NCI-H2227 (cell line): ENCODE data around the gene MAPK8IP1.

ENCODE experiments used
- DNase-seq: peaks from one replicate; lab custom pipeline; 2025; ENCODE audit not compliant: unreplicated experiment; lab: John Stamatoyannopoulos, UW

MAPK8IP1 gene

DNA sequence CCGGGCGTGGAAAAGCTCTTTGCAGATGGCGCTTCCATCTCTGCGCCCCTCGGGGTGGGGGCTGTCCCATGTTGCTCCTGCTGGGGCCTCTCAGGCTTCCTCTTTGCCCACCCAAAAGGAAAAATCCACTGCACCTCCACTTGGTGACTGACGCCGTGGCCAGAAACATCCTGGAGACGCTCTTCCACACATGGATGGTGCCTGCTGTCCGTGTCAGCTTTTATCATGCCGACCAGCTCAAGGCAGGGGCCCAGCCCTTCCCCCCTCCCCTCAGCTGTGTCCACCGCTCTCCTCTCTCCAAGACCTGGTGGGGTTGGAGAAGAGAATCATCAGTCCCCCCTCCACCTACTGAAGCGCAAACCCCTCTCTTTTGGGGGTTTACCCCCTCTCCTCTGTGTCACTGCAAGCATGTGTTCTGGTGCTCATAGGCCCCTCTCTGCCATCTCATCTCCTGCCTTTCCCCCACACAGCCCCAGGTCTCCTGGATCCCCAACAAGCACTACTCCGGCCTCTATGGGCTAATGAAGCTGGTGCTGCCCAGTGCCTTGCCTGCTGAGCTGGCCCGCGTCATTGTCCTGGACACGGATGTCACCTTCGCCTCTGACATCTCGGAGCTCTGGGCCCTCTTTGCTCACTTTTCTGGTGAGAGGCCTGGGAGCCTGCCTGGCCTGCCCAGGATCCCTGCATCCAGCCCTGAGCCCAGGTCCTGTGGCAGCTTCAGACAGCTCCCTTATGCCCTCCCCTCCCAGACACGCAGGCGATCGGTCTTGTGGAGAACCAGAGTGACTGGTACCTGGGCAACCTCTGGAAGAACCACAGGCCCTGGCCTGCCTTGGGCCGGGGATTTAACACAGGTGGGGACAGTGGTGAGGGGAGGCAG is 38.8 kb downstream of the MAPK8IP1 start:
- no peak for DNase-seq

DNA sequence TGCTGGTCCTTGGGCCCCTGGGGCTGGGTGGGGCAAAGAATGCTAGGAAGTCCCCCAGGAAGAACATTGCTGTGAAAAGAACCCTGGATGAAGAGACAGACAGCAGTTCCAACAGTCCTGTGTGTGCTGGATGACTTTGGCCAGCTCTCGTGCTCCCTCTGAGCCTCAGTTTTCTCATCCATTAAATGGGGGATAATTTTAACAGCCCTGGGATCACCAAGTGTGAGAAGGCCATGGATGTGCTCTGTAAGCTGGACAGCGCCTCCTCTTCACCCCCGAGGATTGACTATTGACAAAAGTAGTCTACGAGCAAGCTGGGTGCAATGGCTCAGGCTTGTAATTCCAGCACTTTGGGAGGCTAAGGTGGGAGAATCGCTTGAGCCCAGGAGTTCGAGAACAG is 39.5 kb downstream of the MAPK8IP1 start:
- no peak for DNase-seq

DNA sequence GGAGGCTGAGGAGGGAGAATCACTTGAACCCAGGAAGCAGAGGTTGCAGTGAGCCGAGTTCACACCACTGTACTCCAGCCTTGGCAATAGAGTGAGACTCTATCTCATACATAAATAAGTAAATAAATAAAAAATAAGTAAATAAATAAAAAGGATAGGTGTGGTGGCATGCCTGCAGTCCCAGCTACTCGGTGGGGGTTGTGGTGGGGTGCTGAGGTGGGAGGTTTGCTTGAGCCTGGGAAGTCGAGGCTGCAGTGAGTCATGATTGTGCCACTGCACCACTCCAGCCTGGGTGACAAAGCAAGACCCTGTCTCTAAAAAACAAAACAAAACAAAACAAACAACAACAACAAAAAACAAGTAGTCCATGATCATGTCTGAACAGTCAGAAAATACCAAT is 40.1 kb downstream of the MAPK8IP1 start:
- no peak for DNase-seq

DNA sequence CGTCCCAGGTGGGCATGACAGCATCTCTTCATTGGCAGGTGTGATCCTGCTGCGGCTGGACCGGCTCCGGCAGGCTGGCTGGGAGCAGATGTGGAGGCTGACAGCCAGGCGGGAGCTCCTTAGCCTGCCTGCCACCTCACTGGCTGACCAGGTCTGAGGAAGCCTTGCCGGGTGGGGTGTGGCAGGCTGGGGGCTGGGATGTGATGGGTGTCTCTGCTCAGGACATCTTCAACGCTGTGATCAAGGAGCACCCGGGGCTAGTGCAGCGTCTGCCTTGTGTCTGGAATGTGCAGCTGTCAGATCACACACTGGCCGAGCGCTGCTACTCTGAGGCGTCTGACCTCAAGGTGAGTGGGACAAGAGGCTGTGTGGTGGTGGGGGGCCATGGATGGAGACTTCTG is 40.5 kb downstream of the MAPK8IP1 start:
- no peak for DNase-seq

DNA sequence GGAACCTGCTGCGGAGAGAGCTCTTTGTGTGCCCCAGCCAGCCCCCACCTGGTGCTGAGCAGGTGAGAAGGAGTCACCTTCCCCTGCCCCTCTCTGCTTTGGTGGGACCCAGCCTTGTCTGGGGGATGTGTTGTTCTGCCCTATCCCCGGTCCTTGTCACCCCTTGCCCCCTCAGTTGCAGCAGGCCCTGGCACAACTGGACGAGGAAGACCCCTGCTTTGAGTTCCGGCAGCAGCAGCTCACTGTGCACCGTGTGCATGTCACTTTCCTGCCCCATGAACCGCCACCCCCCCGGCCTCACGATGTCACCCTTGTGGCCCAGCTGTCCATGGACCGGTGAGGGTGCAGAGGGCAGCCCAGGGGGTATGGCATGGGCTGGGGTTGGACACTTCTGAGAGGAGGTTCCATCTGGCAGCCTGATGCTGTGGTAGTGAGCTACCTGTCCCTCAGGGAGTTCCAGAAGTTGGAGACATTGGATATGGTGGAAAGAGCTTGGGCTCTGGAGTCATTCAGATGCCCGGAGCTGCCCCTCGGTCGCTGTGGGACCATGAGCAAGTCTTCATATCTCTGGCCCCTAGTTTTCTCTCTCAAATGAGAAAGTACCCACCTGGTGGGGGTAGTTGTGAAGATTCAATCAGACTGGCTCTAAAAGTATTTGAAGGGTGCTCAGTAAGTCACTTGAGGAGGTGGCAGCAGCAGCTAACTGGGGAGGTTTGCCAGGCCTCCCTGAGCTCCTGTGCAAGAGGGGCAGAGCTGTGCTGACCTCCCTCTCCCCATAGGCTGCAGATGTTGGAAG is 41.3 kb downstream of the MAPK8IP1 start:
- no peak for DNase-seq

DNA sequence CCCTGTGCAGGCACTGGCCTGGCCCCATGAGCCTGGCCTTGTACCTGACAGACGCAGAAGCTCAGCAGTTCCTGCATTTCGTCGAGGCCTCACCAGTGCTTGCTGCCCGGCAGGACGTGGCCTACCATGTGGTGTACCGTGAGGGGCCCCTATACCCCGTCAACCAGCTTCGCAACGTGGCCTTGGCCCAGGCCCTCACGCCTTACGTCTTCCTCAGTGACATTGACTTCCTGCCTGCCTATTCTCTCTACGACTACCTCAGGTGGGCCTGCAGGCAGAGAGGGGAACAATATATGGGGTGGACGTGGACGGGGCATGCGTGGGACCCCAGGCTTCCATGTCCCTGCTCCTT is 41.9 kb downstream of the MAPK8IP1 start:
- no peak for DNase-seq

DNA sequence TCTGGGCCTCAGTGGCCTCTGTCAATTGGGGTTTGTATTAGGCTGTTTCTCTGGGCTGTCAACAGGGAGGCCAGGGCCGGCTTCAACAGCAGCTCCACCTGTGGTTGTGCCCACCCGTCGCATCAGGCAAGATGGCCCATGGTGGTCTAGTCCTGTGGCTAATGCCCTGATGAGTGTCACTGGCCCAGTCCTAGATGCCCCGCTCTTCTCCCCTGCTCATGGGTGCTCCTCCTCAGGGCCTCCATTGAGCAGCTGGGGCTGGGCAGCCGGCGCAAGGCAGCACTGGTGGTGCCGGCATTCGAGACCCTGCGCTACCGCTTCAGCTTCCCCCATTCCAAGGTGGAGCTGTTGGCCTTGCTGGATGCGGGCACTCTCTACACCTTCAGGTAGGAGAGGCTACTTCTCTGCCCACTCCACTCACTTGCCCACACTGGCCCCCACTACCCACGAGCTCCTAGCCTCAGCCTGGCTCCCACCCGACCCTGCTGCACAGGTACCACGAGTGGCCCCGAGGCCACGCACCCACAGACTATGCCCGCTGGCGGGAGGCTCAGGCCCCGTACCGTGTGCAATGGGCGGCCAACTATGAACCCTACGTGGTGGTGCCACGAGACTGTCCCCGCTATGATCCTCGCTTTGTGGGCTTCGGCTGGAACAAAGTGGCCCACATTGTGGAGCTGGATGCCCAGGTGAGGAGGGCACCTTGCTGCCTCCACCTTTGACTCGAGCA is 42.4 kb downstream of the MAPK8IP1 start:
- no peak for DNase-seq

DNA sequence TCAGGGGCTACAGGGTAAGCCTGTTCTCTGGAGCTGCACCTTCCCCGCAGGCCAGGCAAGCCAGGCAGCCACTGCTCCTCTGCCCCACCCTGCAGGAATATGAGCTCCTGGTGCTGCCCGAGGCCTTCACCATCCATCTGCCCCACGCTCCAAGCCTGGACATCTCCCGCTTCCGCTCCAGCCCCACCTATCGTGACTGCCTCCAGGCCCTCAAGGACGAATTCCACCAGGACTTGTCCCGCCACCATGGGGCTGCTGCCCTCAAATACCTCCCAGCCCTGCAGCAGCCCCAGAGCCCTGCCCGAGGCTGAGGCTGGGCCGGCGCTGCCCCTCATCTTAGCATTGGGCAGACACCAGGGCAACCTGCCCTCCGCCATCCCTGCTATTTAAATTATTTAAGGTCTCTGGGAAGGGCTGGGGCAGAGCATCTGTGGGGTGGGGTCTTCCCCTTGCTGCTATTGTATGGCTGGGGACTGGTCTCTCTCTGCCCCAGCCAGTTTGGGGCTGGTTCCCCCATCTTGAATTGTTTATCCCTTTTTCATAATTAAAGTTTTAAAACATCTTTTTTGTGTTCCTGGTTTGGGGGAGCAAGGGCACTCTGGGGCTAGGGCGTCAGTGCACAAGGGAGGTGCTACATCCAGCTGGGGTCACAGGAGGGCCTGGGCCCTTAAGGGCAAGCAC is 43.2 kb downstream of the MAPK8IP1 start:
- no peak for DNase-seq

DNA sequence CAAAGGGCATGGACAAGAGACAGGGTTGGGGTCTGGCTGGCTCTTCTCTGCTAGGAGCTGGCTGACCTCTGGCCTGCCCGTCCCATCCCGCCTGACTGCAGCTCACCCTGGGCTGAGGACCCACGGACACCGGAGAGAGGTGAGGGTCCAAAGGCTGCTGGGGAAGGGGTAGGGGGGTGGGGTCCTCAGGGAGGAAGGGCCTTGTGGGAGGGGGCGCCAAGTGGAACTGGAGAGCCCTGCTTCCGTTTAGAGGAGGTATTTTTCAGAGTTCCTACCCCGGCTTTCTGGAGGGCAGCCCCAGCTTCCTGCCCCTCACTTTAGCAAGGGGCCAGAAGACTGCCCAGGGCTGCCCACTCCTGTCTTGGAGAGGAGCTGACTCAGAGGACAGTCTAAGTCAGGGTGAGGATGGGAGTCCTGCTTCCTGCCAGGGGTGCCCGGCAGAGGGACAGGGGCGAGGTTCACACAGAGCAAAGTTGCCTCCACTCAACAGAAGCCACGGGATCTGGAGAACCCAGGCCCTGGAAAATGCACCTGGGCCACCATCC is 44.1 kb downstream of the MAPK8IP1 start:
- DNase-seq = no peak

DNA sequence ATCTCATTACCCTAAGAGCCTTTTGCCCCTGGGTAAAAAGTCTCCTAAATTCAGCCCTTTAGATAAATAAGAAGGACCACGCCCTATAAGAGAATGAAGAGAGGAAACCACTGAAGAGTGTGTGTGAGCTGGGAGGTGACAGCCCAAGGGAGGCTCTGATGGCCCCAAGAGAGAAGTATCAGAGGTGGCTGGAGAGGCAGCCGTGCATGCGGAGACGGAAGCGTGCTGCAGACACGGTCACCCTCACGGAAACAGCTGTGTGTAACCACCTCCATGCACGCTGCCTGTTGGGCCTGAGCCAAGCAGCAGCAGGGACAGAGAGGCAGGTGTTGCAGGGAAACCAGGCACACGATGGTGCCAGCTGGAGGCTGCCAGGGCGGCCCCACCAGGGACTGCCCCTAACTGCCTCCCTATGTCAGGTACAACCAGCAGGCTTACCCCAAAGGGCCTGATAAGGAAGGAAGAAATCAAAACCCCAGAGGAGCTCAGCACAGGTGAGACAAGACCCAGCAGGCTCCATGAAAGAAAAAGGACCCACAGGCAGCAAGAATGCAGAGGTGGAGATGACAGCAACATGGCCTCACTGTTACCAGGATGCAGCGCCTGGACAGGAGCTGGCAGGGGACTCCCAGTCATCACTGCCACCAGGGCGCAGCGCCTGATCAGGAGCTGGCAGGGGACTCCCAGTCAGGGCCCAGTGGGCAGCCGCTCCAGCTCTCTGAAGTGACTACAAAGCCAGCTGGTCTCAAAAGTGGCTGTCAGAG is 44.8 kb downstream of the MAPK8IP1 start:
- DNase-seq = no peak

DNA sequence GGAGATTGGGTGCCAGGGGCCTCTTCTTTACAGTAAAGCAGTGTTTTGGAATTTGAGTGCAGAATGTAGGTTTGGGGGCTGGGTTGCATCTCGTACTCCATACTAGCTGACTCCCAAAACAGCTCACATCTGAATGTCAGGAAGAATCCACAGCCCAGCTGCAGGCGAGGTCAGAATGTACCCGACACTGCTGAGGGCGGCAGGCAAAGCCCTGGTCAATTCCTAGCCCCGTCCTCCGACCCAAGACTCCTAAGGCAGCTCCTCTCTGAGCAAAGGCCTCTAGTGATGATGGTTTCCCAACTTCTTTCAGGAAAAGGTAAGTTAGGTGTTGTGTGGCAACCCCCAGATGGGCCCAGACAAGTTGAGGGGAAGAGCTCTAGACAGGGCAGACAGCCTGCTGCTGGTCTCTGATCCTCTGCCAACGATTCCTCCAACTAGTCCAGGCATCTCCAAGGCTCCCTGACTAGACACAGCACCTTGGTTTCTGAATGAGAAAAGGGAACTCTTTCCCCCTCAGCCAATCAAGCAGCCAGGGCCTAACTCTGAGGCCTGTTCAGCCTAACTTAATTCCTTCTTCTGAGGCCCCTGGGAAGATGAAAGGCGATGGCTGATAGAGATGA is 45.6 kb downstream of the MAPK8IP1 start:
- DNase-seq = no peak

DNA sequence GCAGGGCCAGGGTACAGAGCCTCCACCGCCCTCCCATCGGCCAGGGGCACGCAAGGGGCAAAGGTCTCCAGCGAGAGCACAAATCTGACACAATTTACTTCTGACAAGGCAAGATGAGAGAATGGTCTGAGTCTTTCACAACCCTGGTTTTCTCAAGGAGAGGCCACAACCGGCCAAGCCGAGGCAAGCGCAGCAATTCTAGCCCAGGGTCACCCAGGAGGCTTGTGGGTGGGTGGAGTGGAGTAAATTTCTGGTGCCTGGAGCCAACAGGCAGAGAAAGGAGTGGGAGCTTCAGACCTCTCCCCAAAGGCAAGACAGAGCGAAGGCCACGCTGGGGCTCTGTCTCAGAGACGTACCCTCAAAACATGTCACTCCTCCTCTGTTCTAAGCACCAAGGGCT is 46.3 kb downstream of the MAPK8IP1 start:
- DNase-seq = no peak

DNA sequence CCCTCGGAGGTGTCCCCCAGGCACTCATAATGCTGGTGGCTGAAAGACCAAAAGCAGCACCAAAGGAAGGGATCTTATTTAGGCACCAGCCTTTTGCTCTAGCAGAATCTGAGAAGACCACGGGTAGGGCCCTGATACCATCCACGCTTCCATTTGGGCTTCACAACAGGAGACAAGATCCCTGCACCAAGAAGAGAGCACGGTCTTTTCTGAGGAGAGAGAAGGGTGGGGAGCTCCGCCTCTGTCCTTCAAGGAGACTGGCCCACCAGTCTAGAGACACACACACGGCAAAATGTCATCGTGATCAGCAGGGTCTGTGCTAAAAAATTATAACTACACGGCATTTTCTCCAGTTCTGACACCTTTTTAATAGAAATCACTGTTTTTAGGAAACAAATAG is 46.8 kb downstream of the MAPK8IP1 start:
- no peak for DNase-seq

DNA sequence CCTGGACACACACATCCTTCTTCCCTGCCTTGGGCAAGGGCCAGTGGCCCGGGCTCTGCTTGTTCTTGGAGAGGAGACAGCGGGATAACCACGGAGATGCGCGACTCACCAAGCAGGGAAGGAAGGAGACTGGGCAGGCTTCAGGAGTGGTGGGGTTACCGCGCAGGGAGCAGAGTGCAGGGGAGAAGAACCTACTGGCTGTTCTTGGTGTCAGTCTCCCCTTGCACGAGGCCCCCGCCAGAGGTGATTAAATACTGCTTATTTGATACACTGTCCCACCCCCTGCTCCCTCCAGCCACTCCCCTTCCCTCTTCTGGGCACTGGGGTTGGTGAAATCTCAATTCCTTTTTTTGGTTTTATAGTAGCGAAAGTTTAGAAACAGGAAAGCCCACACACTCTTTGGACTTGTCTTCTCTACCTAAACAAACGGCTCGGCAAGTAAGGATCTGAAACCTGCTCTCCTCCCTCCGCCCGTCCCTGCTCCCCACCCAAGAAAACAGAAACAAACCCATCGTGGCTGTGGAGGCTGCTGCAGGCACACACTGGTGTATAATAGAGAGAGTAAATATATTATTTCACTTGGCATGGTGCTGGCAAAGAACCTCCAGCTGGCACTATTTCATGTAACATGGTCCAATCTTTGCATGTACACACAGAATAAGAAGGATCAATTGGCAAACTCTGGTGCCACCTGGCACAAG is 47.8 kb downstream of the MAPK8IP1 start:
- DNase-seq = no peak

DNA sequence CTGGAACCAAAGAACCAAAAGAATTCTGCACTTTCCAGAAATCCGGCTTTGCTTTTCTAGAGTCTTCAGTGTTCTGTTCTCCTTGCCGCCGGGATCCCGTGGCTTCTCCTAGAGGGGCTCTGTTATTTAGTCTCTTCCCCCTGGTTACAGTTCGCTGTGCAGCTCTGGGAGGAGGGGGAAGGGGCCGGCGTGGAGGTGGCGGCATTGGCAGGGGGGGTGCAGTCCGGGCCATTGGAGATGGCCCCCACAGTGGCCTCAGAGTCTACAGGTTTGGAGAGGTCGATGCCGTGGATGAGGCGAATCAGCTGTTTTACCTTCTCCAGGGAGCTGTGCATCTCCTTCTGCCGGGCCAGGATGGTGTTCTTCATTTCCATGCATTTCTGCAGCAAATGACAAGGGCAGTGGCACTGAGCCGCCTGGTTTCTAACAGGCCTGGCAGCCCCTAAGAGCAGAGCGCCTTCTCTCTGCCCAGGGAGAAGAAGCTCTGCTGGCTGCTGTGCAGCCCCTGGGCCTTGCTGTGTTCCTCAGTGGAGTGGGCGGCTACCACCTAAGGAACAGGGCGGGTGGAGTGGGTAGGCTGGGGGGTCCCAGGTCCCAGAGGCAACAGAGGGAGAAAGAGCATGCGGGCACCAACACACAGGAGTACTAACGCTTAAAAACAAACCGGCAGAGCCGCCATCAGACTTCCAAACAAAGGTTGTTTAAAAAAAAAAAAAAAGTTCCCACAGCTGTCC is 48.6 kb downstream of the MAPK8IP1 start:
- DNase-seq = no peak

DNA sequence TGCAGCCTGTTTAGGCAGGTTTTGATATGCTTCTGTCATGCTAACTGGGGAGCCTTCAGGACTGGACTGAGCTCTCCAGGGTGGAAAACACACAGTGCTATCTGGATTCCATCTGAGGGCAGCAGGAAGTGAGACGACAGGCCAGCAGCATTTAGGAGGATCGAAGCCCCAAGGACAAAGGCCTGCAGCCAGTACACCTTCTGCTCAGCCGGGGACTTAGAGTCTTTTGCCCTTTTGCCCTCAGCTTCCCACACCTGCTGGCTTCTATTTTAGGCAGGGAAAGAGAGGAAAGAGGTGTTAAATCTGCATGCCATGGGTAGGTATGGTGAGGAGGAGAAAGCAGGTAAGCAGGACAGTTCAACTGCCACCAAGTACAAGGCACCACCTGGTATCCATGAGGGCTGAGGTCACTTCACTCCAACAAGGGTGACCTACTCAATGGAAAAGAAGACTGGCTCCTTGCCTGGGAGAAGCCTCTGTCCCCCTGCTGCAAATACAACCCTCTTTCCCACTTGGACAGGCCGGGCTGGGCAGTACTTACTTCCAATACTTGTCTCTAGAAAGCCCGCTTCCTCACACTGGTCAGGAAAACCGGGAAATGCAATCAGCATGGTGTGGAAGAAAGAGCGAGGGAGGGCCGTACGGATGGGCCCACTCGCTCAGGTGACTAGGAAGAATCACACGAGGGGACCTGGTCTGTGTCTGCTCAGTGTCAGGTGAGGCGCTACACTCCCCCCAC is 49.3 kb downstream of the MAPK8IP1 start:
- no peak for DNase-seq

DNA sequence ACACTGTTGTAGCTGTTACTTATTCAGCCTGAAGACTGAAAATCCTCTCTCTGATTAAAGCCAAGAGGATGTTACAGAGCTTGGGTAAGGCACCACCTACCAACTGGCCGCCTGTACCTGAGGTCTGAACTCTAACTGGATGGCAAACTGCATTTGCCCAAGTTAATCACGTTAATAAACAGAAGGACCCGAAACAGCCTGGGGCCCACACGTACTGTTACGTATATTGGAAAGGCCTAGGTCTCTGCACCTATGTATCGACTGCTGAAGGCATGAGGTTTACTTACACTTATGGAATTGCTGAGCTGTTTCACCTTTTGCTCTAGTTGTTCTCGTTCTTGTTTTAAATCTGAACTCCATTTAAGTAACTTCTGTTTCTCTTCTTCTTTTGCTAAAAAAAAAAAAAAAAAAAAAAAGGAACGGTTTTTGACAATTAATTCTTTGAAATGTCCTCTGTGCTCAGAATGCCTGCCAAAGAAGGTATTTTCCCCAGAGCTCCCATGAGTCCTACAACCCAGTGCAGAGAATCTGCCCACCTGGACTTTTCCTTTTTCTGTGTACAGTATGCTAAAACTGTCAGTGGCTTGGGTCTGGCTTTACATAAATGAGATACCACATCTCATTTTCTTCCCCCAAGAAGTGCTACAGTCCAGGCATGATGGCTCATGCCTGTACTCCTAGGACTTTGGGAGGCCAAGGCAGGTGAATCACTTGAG is 50.1 kb downstream of the MAPK8IP1 start:
- no peak for DNase-seq
